ENCODE data around the gene BEX2. TPM values are rescaled to one million over a fixed set of nuclear protein-coding genes. Genes with fewer than 3 reads are reported as not detected.
"Not testable (repeated sequence)": the region's sequence is repeated elsewhere in the genome, so short reads cannot be mapped to it uniquely, and the experiment has no call there.

The BEX2 gene
- 14.3 TPM for total RNA-seq
- long read RNA-seq, transcript BEX2-202 (3 exons, 899 nt): major isoform, 15 of 21 reads
- long read RNA-seq, partial matches to known transcripts: 4 of 21 reads
- long read RNA-seq, other reads (novel, unspliced or antisense): 1 of 21 reads

DNA sequence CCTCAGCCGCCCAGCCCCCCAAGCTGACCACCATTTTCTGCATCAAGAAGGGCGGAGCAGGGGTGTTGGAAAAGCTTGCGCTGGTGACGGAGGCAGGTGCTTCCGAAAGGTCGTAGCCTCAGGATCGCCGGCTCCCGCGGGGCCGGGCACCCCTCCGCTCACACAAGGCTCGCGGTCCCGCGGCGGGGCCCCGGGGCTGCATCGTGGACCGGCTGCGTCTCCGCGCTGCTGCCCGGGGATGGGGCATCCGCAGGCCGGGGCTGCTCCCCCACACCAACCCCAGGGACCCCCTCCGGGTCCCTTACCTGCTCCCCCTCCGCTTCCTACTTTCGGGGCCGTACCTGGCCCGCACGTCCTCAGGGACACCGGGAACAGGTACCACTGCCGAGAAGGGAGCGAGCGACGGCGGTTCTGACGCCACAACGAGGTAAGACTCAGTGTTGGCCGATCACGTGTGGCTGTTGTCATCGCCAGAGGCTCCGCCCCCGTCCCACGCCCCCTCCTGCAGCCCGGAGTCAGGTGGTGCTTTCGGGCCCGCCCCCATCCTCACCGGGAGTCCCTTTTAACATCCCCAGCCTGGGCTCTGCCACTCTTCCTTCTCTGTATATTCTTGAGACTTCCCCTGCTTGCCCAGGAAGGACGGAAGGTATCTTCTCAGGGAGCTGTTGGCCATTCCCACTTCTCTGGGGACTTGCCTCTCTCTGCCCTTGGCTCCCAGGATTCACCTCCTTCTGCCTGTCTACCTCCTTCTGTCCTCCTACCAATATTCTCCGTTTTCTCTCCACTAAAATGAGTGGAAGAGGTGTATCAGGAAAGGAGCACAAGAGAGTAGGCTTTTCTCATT lies at the start of gene BEX2:
Gene BEX2, minus strand, starts transcription at position 436 of the 844 bp plus-strand sequence. CDS start 1,014 bp downstream, outside the sequence.
- Histone ChIP-seq H3K4me1 (no peaks in the 10 kb centered on the region), H3K27ac (peak within 1 kb of the TSS; percentile 68)
- TF ChIP-seq, protein P1, sequence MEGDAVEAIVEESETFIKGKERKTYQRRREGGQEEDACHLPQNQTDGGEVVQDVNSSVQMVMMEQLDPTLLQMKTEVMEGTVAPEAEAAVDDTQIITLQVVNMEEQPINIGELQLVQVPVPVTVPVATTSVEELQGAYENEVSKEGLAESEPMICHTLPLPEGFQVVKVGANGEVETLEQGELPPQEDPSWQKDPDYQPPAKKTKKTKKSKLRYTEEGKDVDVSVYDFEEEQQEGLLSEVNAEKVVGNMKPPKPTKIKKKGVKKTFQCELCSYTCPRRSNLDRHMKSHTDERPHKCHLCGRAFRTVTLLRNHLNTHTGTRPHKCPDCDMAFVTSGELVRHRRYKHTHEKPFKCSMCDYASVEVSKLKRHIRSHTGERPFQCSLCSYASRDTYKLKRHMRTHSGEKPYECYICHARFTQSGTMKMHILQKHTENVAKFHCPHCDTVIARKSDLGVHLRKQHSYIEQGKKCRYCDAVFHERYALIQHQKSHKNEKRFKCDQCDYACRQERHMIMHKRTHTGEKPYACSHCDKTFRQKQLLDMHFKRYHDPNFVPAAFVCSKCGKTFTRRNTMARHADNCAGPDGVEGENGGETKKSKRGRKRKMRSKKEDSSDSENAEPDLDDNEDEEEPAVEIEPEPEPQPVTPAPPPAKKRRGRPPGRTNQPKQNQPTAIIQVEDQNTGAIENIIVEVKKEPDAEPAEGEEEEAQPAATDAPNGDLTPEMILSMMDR (IDR thresholded peaks at IDR 0.05): no peak

DNA sequence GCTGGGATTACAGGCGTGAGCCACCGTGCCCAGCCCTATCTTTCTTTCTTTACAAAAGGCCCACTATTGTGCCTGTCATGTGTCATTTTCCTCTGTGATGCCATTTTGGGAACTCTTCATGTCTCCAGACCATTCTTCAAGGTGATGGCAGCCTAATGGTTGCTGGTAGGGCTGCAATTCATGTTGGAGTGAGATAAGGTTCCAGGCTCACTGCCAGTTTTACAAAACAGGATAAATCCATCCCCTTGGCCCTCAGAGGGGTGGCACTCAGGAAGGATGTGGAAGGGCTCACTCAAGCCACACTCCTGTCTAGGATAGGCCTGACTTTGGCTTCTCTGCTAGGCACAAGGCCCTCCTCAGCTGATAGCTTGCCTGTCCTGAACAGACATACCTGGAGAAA lies 49.3 kb upstream of the BEX2 start:
- no peak for ATAC-seq
- Histone ChIP-seq H3K36me3 (no peaks in the 10 kb centered on the region), H3K27me3 (ENCODE audit: low read depth) (no peaks in the 10 kb centered on the region), H3K4me1 (no peaks in the 10 kb centered on the region), H3K27ac (no peak overlapping the region), H3K9me3 (no peaks in the 10 kb centered on the region), H3K4me3 (no peak overlapping the region)
- intact Hi-C loops (cut with DNase I): no loop called here
- TF ChIP-seq, protein P1 (IDR thresholded peaks at IDR 0.05): no peak
- no peak for DNase-seq

More for the DNA sequence above, at the start of gene BEX2:
- DNase-seq (peak; percentile 84), ATAC-seq (peak; percentile 98 to 99)
- Histone ChIP-seq H3K4me3 (peak within 1 kb of the TSS; percentile 55), H3K27me3 (ENCODE audit: low read depth) (no peaks in the 10 kb centered on the region), H3K36me3 (no peaks in the 10 kb centered on the region), H3K9me3 (no peaks in the 10 kb centered on the region)
- intact Hi-C loops (cut with DNase I): no loop called here

DNA sequence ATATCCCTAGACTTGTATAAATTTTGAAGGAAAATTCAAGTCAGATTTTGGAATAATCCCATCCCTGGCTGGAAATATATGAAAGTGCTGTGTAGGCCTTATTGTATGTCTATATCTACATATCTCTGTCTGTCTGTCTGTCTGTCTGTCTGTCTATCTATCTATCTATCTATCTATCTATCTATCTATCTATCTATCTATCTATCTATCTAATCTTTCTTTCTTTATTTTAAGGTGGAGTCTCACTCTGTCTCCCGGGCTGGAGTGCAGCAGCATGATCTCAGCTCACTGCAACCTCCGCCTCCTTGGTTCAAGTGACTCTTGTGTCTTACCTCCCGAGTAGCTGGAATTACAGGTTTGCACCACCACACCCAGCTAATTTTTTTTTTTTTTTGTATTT lies 48.8 kb upstream of the BEX2 start:
- H3K36me3 ChIP-seq; H3K27me3 ChIP-seq (ENCODE audit: low read depth); DNase-seq; H3K4me3 ChIP-seq; intact Hi-C loops (cut with DNase I); H3K4me1 ChIP-seq; H3K9me3 ChIP-seq; ATAC-seq; H3K27ac ChIP-seq: not testable (repeated sequence)

DNA sequence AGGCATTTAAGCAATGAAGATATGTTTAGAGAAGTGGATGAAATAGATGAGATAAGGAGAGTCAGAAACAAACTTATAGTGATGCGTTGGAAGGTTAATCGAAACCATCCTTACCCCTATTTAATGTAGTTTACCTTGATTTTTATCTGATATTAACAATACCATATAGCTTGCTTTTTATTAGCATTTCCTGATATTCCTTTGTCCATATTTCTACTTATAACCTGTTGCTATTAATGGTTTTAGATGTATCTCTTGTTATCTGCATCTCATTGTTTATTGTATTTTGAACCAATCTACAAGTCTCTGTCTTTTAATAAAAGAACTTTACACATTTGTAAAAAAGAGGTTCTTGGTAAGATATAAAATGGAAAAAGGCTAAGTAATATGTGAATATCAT lies 47.1 kb upstream of the BEX2 start:
- no peaks in the 10 kb centered on the region for H3K9me3 ChIP-seq
- H3K27ac ChIP-seq: no peak overlapping the region
- ATAC-seq (no peak), DNase-seq (no peak)
- no peaks in the 10 kb centered on the region for H3K36me3 ChIP-seq
- TF ChIP-seq, protein P1 (IDR thresholded peaks at IDR 0.05): no peak
- H3K27me3 ChIP-seq (ENCODE audit: low read depth): no peaks in the 10 kb centered on the region
- intact Hi-C loops (cut with DNase I): no loop called here
- peak overlapping the region; percentile 64 for H3K4me3 ChIP-seq
- H3K4me1 ChIP-seq: no peaks in the 10 kb centered on the region

DNA sequence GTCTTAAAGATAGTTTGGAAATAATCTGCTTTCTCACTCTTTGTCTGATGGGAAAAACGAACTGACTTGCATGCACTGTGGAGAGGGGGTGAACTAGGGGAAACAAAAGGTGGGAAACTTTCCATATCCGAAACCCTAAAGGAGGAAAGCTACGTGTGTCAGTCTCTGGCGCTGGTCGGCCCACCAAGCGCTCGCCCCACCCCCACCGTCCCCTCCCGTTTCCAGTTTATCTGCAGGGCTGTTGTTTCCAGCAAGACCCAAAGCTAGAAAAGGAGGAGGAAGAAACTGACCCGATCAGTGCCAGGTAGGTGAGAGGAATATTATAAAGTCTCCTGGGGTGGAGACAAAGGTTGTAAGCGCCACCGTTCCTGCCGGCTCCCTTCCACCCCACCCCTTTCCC lies 46.1 kb upstream of the BEX2 start:
- no peaks in the 10 kb centered on the region for H3K4me1 ChIP-seq
- peak overlapping the region; percentile 64 for H3K4me3 ChIP-seq
- H3K27me3 ChIP-seq (ENCODE audit: low read depth): no peaks in the 10 kb centered on the region
- H3K9me3 ChIP-seq: no peaks in the 10 kb centered on the region
- no peak for DNase-seq
- intact Hi-C loops (cut with DNase I): no loop called here
- TF ChIP-seq, protein P1 (IDR thresholded peaks at IDR 0.05): no peak
- ATAC-seq: peak; percentile 54 to 80
- H3K27ac ChIP-seq: peak overlapping the region; percentile 81
- no peaks in the 10 kb centered on the region for H3K36me3 ChIP-seq
